Measurements from ENCODE around the gene PVR.

- no peak for TF ChIP-seq POLR2AphosphoS5 (IDR thresholded peaks at IDR 0.05; ENCODE audit: low read depth, low read length)
- TF ChIP-seq, protein P1, sequence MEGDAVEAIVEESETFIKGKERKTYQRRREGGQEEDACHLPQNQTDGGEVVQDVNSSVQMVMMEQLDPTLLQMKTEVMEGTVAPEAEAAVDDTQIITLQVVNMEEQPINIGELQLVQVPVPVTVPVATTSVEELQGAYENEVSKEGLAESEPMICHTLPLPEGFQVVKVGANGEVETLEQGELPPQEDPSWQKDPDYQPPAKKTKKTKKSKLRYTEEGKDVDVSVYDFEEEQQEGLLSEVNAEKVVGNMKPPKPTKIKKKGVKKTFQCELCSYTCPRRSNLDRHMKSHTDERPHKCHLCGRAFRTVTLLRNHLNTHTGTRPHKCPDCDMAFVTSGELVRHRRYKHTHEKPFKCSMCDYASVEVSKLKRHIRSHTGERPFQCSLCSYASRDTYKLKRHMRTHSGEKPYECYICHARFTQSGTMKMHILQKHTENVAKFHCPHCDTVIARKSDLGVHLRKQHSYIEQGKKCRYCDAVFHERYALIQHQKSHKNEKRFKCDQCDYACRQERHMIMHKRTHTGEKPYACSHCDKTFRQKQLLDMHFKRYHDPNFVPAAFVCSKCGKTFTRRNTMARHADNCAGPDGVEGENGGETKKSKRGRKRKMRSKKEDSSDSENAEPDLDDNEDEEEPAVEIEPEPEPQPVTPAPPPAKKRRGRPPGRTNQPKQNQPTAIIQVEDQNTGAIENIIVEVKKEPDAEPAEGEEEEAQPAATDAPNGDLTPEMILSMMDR (IDR thresholded peaks at IDR 0.05): no peak
Observed at GRCh38 chr19:44634785-44635184, 8.9 kb upstream of the PVR start.

Data from Panc1 (cell line).